GM18520 (cell line): ENCODE measurements around the gene APEX1.
"Not testable (repeated sequence)": the region's sequence is repeated elsewhere in the genome, so short reads cannot be mapped to it uniquely, and the experiment has no call there.

ENCODE experiments used
- ATAC-seq: cut with Tn5 transposase; IDR thresholded peaks from one replicate; pipeline ENCODE4 v1.9.1; 2021; ENCODE audit not compliant: unreplicated experiment

The APEX1 gene

DNA sequence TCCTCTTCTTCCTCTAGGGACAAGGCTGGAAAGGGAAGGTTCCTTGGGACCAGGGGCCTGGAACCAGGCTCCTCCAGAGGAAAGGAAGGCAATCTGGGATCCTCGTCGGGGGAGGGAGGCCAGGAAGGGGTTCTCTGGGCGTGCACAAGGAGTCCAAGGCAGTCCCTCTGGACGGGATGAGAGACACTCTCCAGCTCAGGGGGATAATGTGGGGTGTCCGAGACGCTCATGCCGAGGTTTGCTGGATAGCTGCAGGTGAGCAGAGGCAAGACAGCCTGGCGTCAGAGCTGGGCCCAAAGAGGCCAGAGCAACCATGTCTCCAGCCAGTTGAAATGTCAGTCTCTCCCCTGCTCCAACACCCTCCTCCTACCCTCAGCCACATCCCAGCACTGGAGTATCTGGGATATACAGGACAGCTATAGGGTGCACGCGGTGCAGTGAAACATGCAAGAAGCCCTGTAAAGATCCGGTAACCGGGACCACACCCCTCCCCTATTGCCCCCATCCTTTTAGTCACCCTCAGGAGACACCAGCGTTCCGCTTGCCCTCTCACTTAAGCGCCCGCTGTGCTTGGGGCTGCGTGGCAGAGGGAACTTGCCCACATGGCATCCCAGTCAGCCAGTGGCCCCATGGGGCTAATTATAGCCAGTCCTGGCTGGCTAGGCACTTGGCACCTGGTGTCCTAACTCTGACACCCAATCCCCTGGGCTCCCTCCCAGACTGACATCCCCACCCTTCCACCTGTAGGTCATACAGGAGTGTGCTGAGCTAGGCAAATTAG is 19.3 kb upstream of the APEX1 start, which contains the start of gene KLHL33:
TSS of gene KLHL33 (minus strand) at position 585 of the 781 bp plus-strand sequence. CDS start at position 230, 355 bp downstream.
- no peak for ATAC-seq

DNA sequence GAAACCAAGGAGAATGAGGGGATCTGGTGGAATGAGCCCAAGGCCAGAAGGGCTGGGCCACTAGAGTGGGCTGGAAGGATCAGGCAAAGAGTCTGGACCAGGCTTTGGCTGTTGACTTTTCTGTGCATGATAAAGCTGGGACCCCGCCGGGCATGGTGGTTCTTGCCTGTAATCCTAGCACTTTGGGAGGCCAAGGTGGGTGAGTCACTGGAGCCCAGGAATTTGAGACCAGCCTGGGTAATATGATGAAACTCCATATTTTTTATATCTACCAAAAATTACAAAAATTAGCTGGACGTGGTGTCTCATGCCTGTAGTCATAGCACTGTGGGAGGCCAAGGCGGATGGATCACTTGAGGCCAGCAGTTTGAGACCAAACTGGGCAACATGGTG is 18.7 kb upstream of the APEX1 start:
- ATAC-seq = no peak

DNA sequence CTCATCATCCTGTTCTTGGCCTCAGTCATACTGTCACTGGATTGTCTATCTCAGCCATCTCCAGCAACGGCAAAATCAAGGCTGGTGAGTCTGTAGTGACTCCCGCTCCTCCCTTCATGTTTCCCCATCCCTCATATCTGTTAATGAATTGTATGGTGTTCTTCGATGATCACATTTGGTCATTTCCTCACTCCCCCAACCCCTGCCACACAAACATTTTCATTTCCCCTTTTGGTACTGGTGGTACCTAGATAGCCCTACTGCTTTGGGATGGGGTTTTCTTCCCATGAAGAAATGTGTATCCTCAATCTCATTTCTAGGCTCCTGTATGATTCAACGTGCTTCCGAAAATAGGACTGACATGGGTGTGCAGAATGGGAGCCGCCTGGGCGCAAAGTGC is 16.4 kb upstream of the APEX1 start:
- no peak for ATAC-seq

DNA sequence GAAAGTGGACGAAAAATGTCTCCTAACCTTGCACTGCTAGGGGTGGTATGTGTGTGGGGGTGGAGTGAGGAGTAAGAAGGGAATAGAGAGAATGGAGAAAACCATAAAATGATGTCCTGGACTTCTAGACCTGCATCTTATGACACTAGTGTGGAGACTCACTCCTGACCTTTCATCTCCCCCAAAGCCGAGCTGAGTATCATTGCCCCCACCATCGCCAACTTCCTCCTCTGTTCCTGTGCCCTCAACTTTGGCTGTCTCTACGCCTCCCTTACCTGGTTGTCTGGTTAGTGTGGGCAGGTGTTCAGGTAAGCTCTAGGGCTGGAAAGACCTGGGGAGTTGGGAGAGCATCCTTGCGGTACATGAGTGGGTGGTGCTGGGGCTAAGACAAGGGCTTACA is 14.6 kb upstream of the APEX1 start:
- no peak for ATAC-seq

DNA sequence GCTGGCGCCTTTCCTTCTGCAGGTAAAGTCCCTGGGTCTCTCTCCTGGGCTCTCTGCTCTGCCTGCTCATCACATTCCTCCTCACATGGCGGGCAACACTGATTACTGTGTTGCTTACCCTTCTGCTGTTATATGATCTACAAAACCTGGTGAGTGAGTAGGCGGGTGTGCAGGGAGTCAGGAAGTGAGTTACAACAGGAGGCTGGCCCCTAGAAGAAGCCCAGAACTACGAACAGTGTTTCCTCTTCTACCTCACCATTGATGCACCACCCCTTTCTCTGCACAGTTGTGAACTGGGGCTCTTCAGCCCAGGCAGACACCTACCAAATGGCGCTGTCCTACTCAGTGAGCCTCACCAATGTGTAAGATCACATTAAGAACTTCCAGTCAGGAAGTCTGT is 14.1 kb upstream of the APEX1 start:
- ATAC-seq = no peak

DNA sequence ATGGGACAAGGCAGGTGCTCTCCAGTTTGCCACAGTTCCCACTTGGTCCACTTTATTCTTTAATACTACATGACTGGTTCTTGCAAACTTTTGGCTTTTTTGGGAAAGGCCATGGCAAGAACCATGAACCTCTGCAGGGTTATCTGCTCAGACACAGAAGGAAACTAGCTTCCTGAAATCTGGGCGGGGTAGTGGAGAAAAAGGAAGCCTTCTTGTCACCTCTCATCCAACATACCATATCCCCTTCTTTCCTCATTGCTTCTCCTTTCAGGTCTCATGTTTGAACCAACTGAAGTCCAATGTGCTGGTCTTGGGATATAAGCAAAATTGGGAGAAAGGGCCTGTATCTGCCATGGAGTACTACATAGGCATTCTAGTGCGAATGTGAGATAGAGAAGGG is 13.6 kb upstream of the APEX1 start:
- ATAC-seq = no peak

DNA sequence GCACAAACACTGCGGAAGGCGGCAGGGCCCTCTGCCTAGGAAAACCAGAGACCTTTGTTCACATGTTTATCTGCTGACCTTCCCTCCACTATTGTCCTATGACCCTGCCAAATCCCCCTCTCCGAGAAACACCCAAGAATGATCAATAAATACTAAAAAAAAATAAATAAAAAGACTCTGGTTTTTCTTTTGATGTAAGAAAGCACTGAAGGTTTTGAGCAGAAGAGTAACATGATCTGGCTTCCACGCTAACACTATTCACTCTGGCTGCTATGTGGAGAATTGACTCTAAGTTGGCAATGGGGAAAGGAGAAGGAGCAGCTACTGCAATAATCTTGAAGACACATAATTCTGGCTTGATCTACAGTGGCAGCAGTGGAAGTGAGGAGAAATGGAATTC is 11.4 kb upstream of the APEX1 start:
- ATAC-seq = not testable (repeated sequence)

DNA sequence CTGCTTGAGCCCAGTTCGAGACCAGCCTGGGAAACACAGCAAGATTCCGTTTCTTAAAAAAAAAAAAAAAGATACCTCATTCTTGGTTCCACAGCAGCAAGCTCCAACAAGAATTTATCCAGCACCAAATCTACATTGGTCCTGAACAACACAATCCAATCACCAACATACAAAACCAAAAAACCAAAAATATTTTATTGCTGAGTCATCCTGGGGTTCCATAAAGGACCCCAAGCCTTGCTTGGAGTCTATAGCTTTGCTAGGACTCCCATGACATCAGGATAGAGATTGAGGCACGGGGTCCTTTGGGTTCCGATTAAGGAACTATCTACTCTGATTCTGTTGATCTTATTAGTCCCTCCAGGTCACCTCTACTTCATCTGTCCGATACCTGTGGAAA is 8.1 kb upstream of the APEX1 start:
- no peak for ATAC-seq

DNA sequence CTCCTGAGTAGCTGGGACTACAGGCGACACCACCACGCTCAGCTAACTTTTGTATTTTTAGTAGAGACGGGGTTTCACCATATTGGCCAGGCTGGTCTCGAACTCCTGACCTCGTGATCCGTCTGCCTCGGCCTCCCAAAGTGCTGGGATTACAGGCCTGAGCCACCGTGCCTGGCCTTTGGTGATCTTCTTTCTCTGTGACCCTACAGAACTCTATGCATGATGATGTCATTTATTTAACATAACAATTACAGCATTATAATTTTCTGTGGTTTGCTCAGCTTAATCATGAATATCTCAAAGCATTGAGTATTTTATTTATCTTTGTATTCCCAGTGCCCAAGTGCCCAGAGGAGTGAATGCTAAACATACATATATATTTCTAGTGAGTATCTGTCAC is 2.2 kb upstream of the APEX1 start:
- not testable (repeated sequence) for ATAC-seq

DNA sequence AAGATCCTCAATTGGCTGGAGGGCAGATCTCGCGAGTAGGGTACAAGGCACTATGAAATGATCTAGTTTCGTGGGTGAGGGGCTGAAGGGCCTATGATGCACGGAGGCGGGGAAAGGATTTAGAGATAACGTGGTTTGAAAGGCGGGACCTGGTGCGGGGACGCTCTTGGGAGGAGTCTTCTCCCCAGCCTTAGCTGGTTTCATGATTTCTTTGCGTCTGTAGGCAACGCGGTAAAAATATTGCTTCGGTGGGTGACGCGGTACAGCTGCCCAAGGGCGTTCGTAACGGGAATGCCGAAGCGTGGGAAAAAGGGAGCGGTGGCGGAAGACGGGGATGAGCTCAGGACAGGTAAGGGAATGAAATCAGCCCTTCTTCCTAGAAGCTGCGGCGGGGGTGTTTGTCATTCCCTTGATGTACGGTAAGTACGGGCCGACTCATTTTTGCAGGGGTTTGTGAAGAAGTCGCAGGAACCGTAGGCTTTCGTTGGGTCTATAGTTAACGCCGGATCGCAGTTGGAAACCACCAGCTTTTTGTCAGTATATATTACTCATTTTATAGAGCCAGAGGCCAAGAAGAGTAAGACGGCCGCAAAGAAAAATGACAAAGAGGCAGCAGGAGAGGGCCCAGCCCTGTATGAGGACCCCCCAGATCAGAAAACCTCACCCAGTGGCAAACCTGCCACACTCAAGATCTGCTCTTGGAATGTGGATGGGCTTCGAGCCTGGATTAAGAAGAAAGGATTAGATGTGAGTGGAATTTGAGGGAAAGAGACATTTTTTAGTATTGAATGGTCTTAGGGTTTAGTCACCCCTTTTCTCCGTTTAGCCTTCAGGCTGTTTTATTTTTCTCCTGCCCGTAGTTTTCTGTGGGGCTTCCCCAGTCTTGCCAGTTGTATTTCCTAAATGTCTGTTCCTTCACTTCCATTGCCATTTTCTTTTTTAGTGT is 602 bp downstream of the APEX1 start:
- peak; percentile 21 for ATAC-seq

DNA sequence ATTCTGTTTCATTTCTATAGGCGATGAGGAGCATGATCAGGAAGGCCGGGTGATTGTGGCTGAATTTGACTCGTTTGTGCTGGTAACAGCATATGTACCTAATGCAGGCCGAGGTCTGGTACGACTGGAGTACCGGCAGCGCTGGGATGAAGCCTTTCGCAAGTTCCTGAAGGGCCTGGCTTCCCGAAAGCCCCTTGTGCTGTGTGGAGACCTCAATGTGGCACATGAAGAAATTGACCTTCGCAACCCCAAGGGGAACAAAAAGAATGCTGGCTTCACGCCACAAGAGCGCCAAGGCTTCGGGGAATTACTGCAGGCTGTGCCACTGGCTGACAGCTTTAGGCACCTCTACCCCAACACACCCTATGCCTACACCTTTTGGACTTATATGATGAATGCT is 1.9 kb downstream of the APEX1 start:
- ATAC-seq = no peak

DNA sequence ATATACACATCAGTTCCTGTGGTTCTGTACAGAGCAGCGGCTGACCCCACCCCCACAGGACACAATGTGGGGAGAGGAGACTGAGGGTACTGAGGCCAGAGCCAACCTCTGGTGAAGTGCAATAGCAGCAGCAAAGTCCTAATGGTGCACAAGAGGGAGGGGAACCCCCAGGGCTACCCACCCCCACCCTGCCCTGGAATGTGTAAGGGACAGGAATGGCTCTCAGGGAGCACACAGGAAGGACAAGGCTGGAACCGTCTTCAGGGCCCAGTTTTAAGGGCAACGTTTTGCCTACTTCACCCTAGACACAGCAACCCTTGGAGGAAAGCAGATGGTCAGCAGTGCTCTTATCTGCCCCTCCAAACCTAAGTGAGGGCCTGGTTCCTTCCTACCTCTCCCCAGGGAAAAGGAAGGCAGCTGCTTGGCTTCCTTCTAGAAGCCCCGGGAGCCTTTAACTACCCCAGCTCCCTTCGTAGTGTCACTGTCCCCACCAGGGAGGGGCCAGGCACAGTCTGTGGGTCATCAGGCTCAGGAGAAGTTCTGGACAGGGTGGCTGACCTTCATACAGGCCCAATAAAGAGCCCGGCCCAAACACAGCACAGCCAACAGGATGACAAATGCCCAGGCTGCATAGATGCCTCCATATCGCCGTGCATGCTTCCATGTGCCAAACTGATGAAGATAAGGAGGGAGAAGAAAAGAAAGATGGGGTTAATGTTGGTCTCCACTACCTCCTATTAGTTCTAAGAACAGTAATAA is 3.2 kb downstream of the APEX1 start:
- no peak for ATAC-seq

DNA sequence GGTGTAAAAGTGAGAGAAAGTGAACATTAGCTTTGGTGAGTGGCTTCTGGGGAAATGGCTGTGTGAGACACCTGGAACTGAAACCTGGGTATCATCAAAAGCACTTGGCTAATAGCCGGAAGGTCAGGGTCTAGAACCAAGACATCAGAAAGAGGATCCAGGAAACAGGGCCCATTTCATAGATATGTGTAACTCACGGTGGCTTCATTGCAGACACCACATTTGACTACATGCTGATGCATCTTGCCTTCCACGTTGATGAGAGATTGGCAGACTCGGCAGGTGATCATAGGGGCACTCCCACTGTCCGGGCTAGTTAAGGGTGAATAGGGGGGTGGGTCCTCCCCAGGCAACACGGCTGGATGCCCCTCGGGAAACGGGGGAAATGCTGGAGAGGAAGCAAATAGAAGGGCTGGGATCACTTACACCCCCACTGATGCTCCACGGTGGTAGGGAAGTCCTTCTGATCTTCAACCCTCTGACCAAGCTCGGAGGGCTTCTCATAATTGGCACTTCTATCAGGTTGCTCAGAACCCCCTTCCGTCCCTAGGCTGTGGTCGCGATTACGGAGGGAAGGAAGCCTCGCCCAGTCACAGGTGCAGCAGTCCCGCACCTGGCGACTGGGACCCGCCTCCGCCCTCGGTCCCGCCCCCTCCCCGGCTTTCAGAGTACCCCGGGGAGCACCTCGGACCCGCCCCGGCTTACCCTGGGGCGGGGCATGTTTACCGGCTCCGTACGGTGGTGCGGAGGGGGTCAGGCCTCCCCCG is 5.6 kb downstream of the APEX1 start:
- no peak for ATAC-seq

DNA sequence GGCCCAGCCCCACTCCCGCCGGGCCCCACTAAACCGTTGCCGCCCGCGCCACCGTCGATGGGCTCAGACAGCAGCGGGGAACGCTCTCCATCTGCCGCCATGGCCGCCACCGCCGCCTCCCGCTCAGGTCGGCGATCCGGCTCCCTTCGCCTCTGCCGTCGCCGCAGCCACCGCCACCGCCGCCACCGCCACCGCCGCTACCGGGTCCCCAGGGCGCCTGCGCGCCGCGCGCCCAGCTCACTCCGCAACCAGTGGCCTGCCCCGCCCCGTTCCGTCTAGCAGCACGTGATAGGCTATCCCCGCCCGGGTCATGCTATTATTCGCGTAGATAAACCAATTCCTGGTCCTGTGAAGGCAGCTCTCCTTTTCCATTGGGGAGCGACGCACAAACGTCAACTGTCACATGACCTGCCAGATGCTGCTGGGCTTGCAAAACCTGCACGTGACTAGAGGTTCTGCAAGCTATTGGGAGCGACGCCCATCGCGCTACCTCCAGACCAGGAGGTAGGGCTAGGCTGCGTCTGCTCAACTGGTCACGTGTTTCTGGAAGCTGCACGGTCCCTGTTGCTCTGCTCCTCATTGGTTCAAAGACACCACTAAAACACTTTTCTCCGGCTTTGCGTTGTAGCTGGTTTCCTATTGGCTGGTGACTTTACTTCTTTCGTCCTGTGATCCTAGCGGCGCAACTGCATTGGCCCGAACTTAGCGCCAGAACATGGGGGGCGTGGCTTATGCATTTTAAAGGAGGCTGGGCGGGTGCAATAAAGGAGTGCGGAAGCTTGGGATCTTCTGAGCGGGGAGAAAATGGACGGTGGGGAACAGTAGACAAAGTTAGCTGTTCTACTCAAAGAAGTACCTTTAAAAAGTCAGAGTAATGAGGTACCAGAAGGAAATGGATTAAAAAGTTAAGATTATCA is 6.5 kb downstream of the APEX1 start, which contains the start of gene PIP4P1:
TSS of gene PIP4P1 (minus strand) at position 210 of the 917 bp plus-strand sequence. CDS start at position 101, 109 bp downstream.
- ATAC-seq = peak; percentile 94

DNA sequence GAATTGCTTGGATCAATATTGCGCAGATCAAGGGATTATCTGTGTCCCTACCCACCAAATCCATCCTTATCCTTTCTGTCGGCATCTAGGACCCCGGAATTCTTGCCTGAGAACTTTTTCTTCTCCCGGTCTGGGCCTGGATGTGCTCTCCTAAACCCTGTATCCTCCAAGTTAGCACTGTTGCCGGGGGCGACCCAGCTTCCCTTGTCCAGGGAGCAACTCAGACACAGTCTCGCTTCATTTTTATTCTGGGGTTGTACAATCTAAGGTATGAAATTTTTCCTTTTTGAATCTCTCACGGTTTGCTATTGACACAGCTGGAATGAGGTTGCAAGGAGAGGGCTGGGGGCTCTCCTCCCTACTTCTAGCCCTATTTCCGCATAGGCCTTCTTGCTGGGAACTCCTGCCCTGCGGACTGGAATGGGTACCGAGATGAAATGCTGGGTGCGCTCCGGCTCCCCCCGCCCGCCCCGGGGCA is 13.8 kb downstream of the APEX1 start:
- ATAC-seq = no peak

DNA sequence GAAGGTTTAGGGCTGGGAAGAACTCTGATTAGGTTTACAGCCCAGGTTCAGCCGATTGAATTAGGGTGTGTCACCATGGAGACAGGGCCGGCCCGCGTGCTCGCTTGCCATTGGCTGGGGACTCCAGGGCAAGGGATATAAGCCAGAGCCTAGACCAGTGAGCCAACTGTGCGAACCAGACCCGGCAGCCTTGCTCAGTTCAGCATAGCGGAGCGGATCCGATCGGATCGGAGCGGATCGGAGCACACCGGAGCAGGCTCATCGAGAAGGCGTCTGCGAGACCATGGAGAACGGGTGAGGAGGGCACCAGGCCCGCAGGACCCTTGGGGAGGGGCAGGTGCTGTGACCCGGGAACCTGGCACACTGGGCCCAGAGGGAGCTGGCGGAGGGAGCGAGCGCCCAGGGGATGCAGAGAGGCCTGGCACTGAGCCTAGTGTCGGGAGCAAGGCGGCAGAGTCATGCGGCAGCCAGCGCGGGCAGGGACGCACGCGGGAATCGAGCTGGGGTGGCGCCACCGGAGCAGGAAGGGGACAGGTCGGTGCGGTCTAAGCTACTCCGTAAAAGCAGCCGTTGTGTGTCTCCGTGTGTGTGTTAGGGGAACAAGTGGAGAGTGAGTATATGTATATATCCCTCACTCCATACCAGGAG is 14.3 kb downstream of the APEX1 start, which contains the start of gene PNP:
TSS of gene PNP (plus strand) at position 165 of the 648 bp plus-strand sequence. CDS start at position 284, 119 bp downstream.
- peak; percentile 84 for ATAC-seq

DNA sequence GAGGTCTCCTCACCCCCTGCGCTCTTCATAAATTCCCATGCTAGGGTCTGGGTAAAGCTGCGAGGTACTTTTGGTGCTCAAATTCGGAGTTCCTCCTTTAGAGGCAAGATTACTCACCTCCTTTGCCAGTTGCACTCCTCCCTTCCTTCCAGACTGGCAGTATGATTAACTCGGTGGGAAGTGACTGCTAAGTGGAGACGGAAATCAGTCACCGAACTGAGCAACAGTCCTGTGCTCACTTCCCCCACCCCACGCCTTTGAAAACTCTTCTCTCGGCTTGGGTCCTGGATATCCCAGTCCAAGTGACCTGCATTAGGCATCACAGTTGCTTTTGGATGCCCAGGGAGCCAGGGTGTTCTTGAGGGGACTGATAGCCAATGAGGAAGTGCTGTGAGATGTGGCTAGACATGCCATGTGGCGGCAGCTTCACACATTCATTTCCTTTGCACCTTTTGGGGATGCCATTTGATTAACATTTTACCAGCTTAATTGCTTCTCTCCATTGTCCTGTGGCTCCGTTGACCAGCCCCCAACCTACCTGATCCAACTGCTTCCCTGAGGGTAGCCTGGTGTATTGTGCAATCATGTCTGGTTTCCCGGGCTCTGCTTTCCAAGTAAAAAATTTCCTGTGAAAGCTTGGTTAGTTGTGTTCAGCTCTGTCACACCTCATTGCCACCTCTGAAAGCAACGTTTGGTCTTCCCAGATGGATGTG is 15.0 kb downstream of the APEX1 start:
- ATAC-seq = peak; percentile 26

DNA sequence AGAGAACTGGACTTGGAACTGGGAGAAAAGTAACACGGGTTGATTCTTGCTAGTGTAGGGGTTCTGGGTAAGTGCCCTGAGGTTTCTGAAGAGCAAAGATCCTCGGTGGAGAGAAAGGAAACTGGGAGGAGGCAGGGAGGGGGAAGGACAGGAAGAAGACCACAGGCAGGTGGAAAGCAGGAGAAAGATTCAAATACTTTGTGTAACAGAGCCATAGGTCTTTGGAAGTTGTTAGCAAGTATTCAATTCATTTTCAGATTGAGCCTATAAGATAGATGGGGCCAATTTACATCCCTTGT is 15.5 kb downstream of the APEX1 start:
- no peak for ATAC-seq
